ENCODE data around the gene PMEPA1. TPM values are rescaled to one million over a fixed set of nuclear protein-coding genes. Genes with fewer than 3 reads are reported as not detected.

The PMEPA1 gene
- total and polyA plus RNA-seq, 2 experiments from 2014 or later = 7.3 to 15.4 TPM

DNA sequence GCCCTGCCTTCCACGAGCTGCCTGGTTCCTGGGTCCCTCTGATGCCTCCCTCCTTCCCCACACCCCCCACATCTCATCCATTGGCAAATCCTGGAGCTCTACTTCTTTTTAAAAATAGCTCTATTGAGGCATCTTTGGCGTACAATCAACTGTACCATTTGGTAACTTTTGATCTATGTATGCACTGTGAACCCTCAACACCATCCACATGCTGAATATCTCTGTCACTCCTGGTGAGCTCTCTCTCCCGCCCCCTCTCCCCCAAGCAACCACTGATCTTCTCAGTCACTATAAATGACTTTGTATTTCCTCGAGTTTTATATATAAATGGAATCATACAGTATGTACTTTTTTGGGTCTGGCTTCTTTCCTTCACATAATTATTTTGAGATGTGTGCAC, 22.4 kb upstream of the PMEPA1 start:
- peaks cover 12% of the 10 kb centered on the region for H3K4me1 Mint-ChIP-seq
- no peaks in the 10 kb centered on the region for H3F3A ChIP-seq (replicated peaks; ENCODE audit: low read depth)
- H3K27ac Mint-ChIP-seq = no peak overlapping the region
- H2AFZ ChIP-seq = no peak overlapping the region
- no peaks in the 10 kb centered on the region for H3K36me3 Mint-ChIP-seq (ENCODE audit: low read depth)
- H3K27ac ChIP-seq (ENCODE audit: low read depth) = no peak overlapping the region
- ATAC-seq (no peak), DNase-seq (ENCODE audit: low spot score) (no peak)
- no peak overlapping the region for H3K4me3 Mint-ChIP-seq
- no peaks in the 10 kb centered on the region for H3K36me3 ChIP-seq (ENCODE audit: insufficient read depth)
- H4K20me1 ChIP-seq (replicated peaks; ENCODE audit: insufficient read depth) = no peaks in the 10 kb centered on the region
- no peaks in the 10 kb centered on the region for H3K79me2 ChIP-seq (replicated peaks; ENCODE audit: insufficient read depth)
- no peak for TF ChIP-seq STAT1 (IDR thresholded peaks at IDR 0.05; ENCODE audit: unreplicated experiment)
- TF ChIP-seq, protein P1, sequence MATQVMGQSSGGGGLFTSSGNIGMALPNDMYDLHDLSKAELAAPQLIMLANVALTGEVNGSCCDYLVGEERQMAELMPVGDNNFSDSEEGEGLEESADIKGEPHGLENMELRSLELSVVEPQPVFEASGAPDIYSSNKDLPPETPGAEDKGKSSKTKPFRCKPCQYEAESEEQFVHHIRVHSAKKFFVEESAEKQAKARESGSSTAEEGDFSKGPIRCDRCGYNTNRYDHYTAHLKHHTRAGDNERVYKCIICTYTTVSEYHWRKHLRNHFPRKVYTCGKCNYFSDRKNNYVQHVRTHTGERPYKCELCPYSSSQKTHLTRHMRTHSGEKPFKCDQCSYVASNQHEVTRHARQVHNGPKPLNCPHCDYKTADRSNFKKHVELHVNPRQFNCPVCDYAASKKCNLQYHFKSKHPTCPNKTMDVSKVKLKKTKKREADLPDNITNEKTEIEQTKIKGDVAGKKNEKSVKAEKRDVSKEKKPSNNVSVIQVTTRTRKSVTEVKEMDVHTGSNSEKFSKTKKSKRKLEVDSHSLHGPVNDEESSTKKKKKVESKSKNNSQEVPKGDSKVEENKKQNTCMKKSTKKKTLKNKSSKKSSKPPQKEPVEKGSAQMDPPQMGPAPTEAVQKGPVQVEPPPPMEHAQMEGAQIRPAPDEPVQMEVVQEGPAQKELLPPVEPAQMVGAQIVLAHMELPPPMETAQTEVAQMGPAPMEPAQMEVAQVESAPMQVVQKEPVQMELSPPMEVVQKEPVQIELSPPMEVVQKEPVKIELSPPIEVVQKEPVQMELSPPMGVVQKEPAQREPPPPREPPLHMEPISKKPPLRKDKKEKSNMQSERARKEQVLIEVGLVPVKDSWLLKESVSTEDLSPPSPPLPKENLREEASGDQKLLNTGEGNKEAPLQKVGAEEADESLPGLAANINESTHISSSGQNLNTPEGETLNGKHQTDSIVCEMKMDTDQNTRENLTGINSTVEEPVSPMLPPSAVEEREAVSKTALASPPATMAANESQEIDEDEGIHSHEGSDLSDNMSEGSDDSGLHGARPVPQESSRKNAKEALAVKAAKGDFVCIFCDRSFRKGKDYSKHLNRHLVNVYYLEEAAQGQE (IDR thresholded peaks at IDR 0.05; ENCODE audit: unreplicated experiment) = no peak
- TF ChIP-seq ZNF114 (CRISPR knock-in tag; IDR thresholded peaks at IDR 0.05) = no peak
- no peak for TF ChIP-seq NANOG (IDR thresholded peaks at IDR 0.05; ENCODE audit: borderline replicate concordance)
- TF ChIP-seq POLR2AphosphoS5 (IDR thresholded peaks at IDR 0.05; ENCODE audit: low read depth) = no peak
- TF ChIP-seq ZNF331 (CRISPR knock-in tag; IDR thresholded peaks at IDR 0.05; ENCODE audit: low read depth) = no peak
- TF ChIP-seq, protein P2, sequence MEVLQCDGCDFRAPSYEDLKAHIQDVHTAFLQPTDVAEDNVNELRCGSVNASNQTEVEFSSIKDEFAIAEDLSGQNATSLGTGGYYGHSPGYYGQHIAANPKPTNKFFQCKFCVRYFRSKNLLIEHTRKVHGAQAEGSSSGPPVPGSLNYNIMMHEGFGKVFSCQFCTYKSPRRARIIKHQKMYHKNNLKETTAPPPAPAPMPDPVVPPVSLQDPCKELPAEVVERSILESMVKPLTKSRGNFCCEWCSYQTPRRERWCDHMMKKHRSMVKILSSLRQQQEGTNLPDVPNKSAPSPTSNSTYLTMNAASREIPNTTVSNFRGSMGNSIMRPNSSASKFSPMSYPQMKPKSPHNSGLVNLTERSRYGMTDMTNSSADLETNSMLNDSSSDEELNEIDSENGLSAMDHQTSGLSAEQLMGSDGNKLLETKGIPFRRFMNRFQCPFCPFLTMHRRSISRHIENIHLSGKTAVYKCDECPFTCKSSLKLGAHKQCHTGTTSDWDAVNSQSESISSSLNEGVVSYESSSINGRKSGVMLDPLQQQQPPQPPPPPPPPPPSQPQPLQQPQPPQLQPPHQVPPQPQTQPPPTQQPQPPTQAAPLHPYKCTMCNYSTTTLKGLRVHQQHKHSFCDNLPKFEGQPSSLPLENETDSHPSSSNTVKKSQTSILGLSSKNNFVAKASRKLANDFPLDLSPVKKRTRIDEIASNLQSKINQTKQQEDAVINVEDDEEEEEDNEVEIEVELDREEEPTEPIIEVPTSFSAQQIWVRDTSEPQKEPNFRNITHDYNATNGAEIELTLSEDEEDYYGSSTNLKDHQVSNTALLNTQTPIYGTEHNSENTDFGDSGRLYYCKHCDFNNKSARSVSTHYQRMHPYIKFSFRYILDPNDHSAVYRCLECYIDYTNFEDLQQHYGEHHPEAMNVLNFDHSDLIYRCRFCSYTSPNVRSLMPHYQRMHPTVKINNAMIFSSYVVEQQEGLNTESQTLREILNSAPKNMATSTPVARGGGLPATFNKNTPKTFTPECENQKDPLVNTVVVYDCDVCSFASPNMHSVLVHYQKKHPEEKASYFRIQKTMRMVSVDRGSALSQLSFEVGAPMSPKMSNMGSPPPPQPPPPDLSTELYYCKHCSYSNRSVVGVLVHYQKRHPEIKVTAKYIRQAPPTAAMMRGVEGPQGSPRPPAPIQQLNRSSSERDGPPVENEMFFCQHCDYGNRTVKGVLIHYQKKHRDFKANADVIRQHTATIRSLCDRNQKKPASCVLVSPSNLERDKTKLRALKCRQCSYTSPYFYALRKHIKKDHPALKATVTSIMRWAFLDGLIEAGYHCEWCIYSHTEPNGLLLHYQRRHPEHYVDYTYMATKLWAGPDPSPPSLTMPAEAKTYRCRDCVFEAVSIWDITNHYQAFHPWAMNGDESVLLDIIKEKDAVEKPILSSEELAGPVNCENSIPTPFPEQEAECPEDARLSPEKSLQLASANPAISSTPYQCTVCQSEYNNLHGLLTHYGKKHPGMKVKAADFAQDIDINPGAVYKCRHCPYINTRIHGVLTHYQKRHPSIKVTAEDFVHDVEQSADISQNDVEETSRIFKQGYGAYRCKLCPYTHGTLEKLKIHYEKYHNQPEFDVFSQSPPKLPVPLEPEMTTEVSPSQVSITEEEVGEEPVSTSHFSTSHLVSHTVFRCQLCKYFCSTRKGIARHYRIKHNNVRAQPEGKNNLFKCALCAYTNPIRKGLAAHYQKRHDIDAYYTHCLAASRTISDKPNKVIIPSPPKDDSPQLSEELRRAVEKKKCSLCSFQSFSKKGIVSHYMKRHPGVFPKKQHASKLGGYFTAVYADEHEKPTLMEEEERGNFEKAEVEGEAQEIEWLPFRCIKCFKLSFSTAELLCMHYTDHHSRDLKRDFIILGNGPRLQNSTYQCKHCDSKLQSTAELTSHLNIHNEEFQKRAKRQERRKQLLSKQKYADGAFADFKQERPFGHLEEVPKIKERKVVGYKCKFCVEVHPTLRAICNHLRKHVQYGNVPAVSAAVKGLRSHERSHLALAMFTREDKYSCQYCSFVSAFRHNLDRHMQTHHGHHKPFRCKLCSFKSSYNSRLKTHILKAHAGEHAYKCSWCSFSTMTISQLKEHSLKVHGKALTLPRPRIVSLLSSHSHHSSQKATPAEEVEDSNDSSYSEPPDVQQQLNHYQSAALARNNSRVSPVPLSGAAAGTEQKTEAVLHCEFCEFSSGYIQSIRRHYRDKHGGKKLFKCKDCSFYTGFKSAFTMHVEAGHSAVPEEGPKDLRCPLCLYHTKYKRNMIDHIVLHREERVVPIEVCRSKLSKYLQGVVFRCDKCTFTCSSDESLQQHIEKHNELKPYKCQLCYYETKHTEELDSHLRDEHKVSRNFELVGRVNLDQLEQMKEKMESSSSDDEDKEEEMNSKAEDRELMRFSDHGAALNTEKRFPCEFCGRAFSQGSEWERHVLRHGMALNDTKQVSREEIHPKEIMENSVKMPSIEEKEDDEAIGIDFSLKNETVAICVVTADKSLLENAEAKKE (CRISPR knock-in tag; IDR thresholded peaks at IDR 0.05) = no peak
- TF ChIP-seq, protein P3, sequence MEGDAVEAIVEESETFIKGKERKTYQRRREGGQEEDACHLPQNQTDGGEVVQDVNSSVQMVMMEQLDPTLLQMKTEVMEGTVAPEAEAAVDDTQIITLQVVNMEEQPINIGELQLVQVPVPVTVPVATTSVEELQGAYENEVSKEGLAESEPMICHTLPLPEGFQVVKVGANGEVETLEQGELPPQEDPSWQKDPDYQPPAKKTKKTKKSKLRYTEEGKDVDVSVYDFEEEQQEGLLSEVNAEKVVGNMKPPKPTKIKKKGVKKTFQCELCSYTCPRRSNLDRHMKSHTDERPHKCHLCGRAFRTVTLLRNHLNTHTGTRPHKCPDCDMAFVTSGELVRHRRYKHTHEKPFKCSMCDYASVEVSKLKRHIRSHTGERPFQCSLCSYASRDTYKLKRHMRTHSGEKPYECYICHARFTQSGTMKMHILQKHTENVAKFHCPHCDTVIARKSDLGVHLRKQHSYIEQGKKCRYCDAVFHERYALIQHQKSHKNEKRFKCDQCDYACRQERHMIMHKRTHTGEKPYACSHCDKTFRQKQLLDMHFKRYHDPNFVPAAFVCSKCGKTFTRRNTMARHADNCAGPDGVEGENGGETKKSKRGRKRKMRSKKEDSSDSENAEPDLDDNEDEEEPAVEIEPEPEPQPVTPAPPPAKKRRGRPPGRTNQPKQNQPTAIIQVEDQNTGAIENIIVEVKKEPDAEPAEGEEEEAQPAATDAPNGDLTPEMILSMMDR (conservative IDR thresholded peaks at IDR 0.05; ENCODE audit: low read depth in 2 of 2) = no peak
- peaks cover 5% of the 10 kb centered on the region; the same call in 1 of the 2 replicates for H3K4me1 ChIP-seq (ENCODE audit: insufficient read depth)
- H3K27me3 Mint-ChIP-seq (ENCODE audit: insufficient read depth, low read depth, poor library complexity) = no peaks in the 10 kb centered on the region
- H3K27me3 ChIP-seq (ENCODE audit: insufficient read depth) = no peaks in the 10 kb centered on the region
- H3K9me2 ChIP-seq (ENCODE audit: insufficient read depth) = peaks cover 3% of the 10 kb centered on the region; the same call in 1 of the 2 replicates
- no peak overlapping the region for H3K4me2 ChIP-seq
- no peak overlapping the region for H3K4me3 ChIP-seq
- no peaks in the 10 kb centered on the region; the same call in 1 of the 3 replicates for H3K9me3 Mint-ChIP-seq

All from GM23338 (cell line).